Smooth muscle cell (in vitro differentiated cells): ENCODE measurements around the gene GPX7. TPM values are rescaled to one million over a fixed set of nuclear protein-coding genes. Genes with fewer than 3 reads are reported as not detected.

Experiments used
- DNase-seq: peaks from one replicate; lab custom pipeline; 2025; ENCODE audit not compliant: unreplicated experiment; lab: John Stamatoyannopoulos, UW
- H2AFZ ChIP-seq: fragments of 200-600 bp; sonication (generic); 2 replicates; pipeline ENCODE4 v1.6.0; 2016; ENCODE audit warnings: antibody characterized with exemption, low read depth, mild to moderate bottlenecking
- H3F3A ChIP-seq: fragments of 200-600 bp; sonication (generic); 2 replicates; pipeline ENCODE4 v1.6.0; 2017; ENCODE audit warnings: antibody characterized with exemption, low read depth
- H3K27ac ChIP-seq: fragments of 200-600 bp; sonication (generic); 2 replicates; pipeline ENCODE4 v1.5.1; 2016; ENCODE audit warnings: low read depth, mild to moderate bottlenecking
- H3K27me3 ChIP-seq: fragments of 200-600 bp; sonication (generic); 2 replicates; pipeline ENCODE4 v1.6.1; 2016; ENCODE audit warnings: low read depth, mild to moderate bottlenecking
- H3K36me3 ChIP-seq: fragments of 200-600 bp; sonication (generic); 2 replicates; pipeline ENCODE4 v1.5.1; 2016; ENCODE audit warnings: low read depth
- H3K4me1 ChIP-seq: fragments of 200-600 bp; sonication (generic); 2 replicates; pipeline ENCODE4 v1.5.1; 2016; ENCODE audit warnings: low read depth
- H3K4me2 ChIP-seq: fragments of 200-600 bp; sonication (generic); 2 replicates; pipeline ENCODE4 v1.6.0; 2016; ENCODE audit warnings: mild to moderate bottlenecking
- H3K4me3 ChIP-seq: fragments of 200-600 bp; sonication (generic); 2 replicates; pipeline ENCODE4 v1.5.1; 2016; ENCODE audit warnings: mild to moderate bottlenecking
- H3K79me2 ChIP-seq: fragments of 200-600 bp; sonication (generic); 2 replicates; pipeline ENCODE4 v1.6.0; 2016; ENCODE audit warnings: low read depth, mild to moderate bottlenecking
- H3K9ac ChIP-seq: fragments of 200-600 bp; sonication (generic); 2 replicates; pipeline ENCODE4 v1.6.0; 2016; ENCODE audit warnings: low read depth
- H3K9me3 ChIP-seq: fragments of 200-600 bp; sonication (generic); replicated peaks from 2 replicates; pipeline ENCODE4 v1.5.1; 2016; ENCODE audit warnings: low read depth
- H4K20me1 ChIP-seq: fragments of 200-600 bp; sonication (generic); 2 replicates; pipeline ENCODE4 v1.6.0; 2016; ENCODE audit warnings: low read depth
- WGBS: methylation state at CpG from one replicate; pipeline ENCODE4 v1.1.7; 2016; ENCODE audit warnings: low lambda C conversion rate; 5-methylcytosine and 5-hydroxymethylcytosine counted together
- polyA plus RNA-seq: library from polyadenylated mRNA; unstranded; fragments of >200 nt; fragmentation: Nextera tagmentation; extraction: Ambion mirVana; gene quantifications from 2 replicates; pipeline ENCODE4 v1.2.1, GENCODE V29; 2016
- total RNA-seq: library from RNA; depleted of rRNA; stranded (reverse); fragments of >200 nt; gene quantifications from 2 replicates; pipeline ENCODE4 v1.2.3, GENCODE V29; 2014
- TF ChIP-seq, protein P1 (sequence below): fragments of 200-600 bp; sonication (generic); IDR thresholded peaks from 2 replicates; pipeline ENCODE4 v1.5.1; 2017; ENCODE audit warnings: borderline replicate concordance, mild to moderate bottlenecking, antibody characterized with exemption; ENCODE audit not compliant: insufficient read depth, poor library complexity, severe bottlenecking

Gene GPX7
- total and polyA plus RNA-seq, 2 experiments from 2014 or later, result 164 to 192 TPM

DNA sequence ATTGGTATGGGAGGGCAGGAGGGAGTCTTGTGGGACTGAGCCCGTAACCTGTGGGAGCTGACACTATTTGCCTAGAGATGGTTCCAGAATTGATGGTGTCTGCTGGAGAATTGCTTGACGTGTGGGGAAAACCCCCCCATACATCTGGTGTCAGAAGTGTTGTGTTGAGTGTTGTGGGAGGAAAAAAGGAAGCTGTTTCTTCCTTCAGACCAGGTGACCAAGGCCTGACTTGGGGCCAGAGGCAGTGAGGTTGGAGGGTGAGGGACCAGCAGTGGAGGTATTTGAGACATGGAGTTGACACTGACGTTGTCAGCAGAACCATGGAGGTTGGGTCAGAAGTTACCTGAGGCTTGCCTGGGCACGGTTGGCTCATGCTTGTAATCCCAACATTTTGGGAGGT, 39.1 kb downstream of the GPX7 start:
- TF ChIP-seq, protein P1, sequence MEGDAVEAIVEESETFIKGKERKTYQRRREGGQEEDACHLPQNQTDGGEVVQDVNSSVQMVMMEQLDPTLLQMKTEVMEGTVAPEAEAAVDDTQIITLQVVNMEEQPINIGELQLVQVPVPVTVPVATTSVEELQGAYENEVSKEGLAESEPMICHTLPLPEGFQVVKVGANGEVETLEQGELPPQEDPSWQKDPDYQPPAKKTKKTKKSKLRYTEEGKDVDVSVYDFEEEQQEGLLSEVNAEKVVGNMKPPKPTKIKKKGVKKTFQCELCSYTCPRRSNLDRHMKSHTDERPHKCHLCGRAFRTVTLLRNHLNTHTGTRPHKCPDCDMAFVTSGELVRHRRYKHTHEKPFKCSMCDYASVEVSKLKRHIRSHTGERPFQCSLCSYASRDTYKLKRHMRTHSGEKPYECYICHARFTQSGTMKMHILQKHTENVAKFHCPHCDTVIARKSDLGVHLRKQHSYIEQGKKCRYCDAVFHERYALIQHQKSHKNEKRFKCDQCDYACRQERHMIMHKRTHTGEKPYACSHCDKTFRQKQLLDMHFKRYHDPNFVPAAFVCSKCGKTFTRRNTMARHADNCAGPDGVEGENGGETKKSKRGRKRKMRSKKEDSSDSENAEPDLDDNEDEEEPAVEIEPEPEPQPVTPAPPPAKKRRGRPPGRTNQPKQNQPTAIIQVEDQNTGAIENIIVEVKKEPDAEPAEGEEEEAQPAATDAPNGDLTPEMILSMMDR, result no peak
- DNase-seq, result no peak
- H3K4me3 ChIP-seq, result no peak overlapping the region
- no peaks in the 10 kb centered on the region for H3K4me1 ChIP-seq
- no peak overlapping the region for H2AFZ ChIP-seq
- H3K27ac ChIP-seq, result no peak overlapping the region
- H3K9ac ChIP-seq, result no peak overlapping the region
- no peaks in the 10 kb centered on the region for H3K27me3 ChIP-seq
- H4K20me1 ChIP-seq, result no peaks in the 10 kb centered on the region
- H3F3A ChIP-seq, result no peaks in the 10 kb centered on the region
- no peaks in the 10 kb centered on the region for H3K9me3 ChIP-seq
- no peaks in the 10 kb centered on the region for H3K79me2 ChIP-seq
- WGBS, result 89% methylated on average over 4 of the region's 4 CpGs
- no peak overlapping the region for H3K4me2 ChIP-seq
- no peaks in the 10 kb centered on the region for H3K36me3 ChIP-seq

DNA sequence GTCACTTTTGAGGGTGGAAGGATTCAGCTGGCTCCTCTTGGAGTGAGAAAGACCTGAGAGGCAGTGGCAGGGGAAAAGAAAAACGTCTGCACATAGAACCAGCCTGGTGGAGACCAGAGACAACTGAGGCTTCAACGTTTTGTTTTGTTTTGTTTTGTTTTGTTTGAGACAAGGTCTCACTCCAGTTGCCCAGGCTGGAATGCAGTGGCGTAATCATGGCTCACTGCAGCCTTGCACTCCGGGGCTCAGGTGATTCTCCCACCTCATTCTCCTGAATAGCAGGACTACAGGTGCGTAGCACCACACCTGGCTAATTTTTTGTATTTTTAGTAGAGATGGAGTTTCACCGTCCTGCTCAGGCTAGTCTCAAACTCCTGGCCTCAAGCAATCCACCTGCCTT, 43.1 kb downstream of the GPX7 start:
- Histone ChIP-seq H4K20me1 (no peaks in the 10 kb centered on the region), H3K27ac (no peak overlapping the region), H3K4me2 (no peak overlapping the region), H2AFZ (no peak overlapping the region), H3K79me2 (no peaks in the 10 kb centered on the region), H3K36me3 (no peaks in the 10 kb centered on the region), H3K27me3 (no peaks in the 10 kb centered on the region), H3F3A (no peaks in the 10 kb centered on the region), H3K4me3 (no peak overlapping the region), H3K4me1 (no peaks in the 10 kb centered on the region), H3K9ac (no peak overlapping the region), H3K9me3 (no peaks in the 10 kb centered on the region)
- TF ChIP-seq, protein P1, result no peak
- DNase-seq, result no peak
- 79% methylated on average over 6 of the region's 6 CpGs for WGBS

DNA sequence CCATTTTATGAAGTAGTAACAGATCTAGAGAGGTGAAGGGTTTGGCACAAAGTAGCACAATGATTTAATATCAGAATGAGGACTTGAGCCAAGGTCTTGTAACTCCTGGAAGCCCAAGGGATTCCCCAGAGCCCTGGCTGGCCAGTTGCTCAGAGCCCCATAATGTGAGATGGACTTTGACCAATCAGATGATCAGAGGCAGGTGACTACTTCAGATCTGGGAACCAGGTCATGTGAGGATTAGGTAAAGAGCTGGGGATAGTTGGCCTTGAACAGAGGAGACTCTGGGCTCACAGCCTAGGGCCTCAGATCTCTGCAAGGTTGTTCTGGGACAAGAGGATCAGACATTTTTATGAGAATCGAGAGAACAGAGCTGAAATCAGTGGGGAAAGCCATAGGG, 49.7 kb downstream of the GPX7 start:
- Histone ChIP-seq H3K4me2 (no peak overlapping the region), H4K20me1 (no peaks in the 10 kb centered on the region), H3K9ac (no peak overlapping the region), H3K27ac (no peak overlapping the region), H3K9me3 (no peaks in the 10 kb centered on the region), H3K36me3 (no peaks in the 10 kb centered on the region), H2AFZ (no peak overlapping the region), H3K4me1 (no peaks in the 10 kb centered on the region), H3K79me2 (no peaks in the 10 kb centered on the region), H3F3A (no peaks in the 10 kb centered on the region), H3K4me3 (no peak overlapping the region), H3K27me3 (no peaks in the 10 kb centered on the region)
- TF ChIP-seq, protein P1, result no peak
- 91% methylated on average over 1 of the region's 1 CpG for WGBS
- no peak for DNase-seq

DNA sequence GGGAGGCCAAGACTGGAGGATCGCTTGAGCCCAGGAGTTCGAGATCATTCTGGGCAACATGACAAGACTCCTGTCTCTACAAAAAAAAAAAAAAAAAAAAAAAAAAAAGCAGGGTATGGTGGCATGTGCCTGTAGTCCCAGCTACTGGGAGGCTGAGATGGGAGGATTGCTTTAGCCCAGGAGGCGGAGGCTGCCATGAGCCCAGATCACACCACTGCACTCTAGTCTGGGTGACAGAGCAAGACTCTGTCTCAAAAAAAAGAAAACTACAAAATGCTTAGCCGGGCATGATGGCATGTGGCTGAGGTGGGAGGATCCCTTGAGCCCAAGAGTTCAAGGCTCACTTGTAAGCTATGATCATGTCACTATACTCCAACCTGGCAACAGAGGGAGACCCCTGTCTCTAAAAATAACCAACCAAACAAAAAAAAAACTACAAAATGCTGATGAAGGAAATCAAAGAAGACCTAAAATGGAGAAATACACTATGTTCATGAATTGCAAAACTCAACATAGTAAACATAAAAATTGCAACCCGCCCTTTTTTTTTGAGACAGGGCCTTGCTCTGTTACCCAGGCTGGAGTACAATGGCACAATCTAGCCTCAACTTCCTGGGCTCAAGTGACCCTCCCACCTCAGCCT, 51.2 kb downstream of the GPX7 start:
- no peak overlapping the region for H3K4me3 ChIP-seq
- 93% methylated on average over 5 of the region's 5 CpGs for WGBS
- TF ChIP-seq, protein P1, result no peak

More for the DNA sequence above, 51.2 kb downstream of the GPX7 start:
- Histone ChIP-seq H3K27ac (no peak overlapping the region), H4K20me1 (no peaks in the 10 kb centered on the region), H3F3A (no peaks in the 10 kb centered on the region), H3K9ac (no peak overlapping the region), H3K4me1 (no peaks in the 10 kb centered on the region), H3K4me2 (no peak overlapping the region), H3K79me2 (no peaks in the 10 kb centered on the region), H3K27me3 (no peaks in the 10 kb centered on the region), H3K36me3 (no peaks in the 10 kb centered on the region), H2AFZ (no peak overlapping the region), H3K9me3 (no peaks in the 10 kb centered on the region)
- no peak for DNase-seq
